ENCODE results near the gene GRK2. TPM values are rescaled to one million over a fixed set of nuclear protein-coding genes. Genes with fewer than 3 reads are reported as not detected.

Gene GRK2
- total RNA-seq, 2 experiments from 2014 or later, result 280 to 397 TPM

GRCh38 chr11:67320011-67320410 lies 53.7 kb downstream of the GRK2 start:
- intact Hi-C loops (cut with micrococcal nuclease; ENCODE audit: unreplicated experiment), result no loop called here
- H3K9me2 ChIP-seq (ENCODE audit: insufficient read depth, low read length), result no peaks in the 10 kb centered on the region
- H4K20me1 ChIP-seq (ENCODE audit: insufficient read depth, low read length), result no peaks in the 10 kb centered on the region
- H3K4me3 ChIP-seq (ENCODE audit: low read depth, low read length, poor library complexity, severe bottlenecking), result no peak overlapping the region
- H3K27ac ChIP-seq (ENCODE audit: low read depth, low read length, poor library complexity, severe bottlenecking), result no peak overlapping the region
- DNase-seq (ENCODE audit: low spot score), result no peak
- H3K36me3 ChIP-seq (ENCODE audit: insufficient read depth, low read length), result no peaks in the 10 kb centered on the region
- CTCF ChIA-PET (ENCODE audit: unreplicated experiment), result interaction anchor here (1.0 kb wide), 1 partner anchor 26 kb away, joined by 4 read pairs; no protein-coding TSS in a partner anchor
- H3K79me2 ChIP-seq (ENCODE audit: insufficient read depth, low read depth, low read length), result no peaks in the 10 kb centered on the region
- H3K4me1 ChIP-seq (ENCODE audit: insufficient read depth, low read length, poor library complexity, severe bottlenecking), result peaks cover 13% of the 10 kb centered on the region
- BruUV-seq (replicated peaks), result no TSS peak
- POLR2A ChIA-PET, result interaction anchor here (0.8 to 1.3 kb wide), 2 partner anchors 34 to 57 kb away, joined by 3 to 4 read pairs; no protein-coding TSS in a partner anchor
- TF ChIP-seq CTCF (conservative IDR thresholded peaks at IDR 0.05; ENCODE audit: low read length), result no peak
- TF ChIP-seq EZH2phosphoT487 (IDR thresholded peaks at IDR 0.05; ENCODE audit: borderline replicate concordance, low read depth, low read length), result no peak
- no peak overlapping the region for H3K4me2 ChIP-seq (ENCODE audit: low read length)
- H2AFZ ChIP-seq (ENCODE audit: low read length), result no peak overlapping the region
- H3K9me3 ChIP-seq (ENCODE audit: low read length), result no peaks in the 10 kb centered on the region

- TF ChIP-seq EZH2phosphoT487 (IDR thresholded peaks at IDR 0.05; ENCODE audit: borderline replicate concordance, low read depth, low read length) (no peak), CTCF (conservative IDR thresholded peaks at IDR 0.05; ENCODE audit: low read length) (no peak)
- no peak overlapping the region for H3K27ac ChIP-seq (ENCODE audit: low read depth, low read length, poor library complexity, severe bottlenecking)
- DNase-seq (ENCODE audit: low spot score), result no peak
- intact Hi-C loops (cut with micrococcal nuclease; ENCODE audit: unreplicated experiment), result no loop called here
- H3K9me2 ChIP-seq (ENCODE audit: insufficient read depth, low read length), result no peaks in the 10 kb centered on the region
- ChIA-PET CTCF (ENCODE audit: unreplicated experiment) (interaction anchor here (0.8 to 1.0 kb wide), 3 partner anchors 25 to 58 kb away, joined by 3 to 10 read pairs (median 4); no protein-coding TSS in a partner anchor), POLR2A (interaction anchor here (0.8 kb wide), 1 partner anchor 33 kb away, joined by 3 read pairs; no protein-coding TSS in a partner anchor)
- no peaks in the 10 kb centered on the region for H3K9me3 ChIP-seq (ENCODE audit: low read length)
- H3K4me3 ChIP-seq (ENCODE audit: low read depth, low read length, poor library complexity, severe bottlenecking), result no peak overlapping the region
- peaks cover 13% of the 10 kb centered on the region for H3K4me1 ChIP-seq (ENCODE audit: insufficient read depth, low read length, poor library complexity, severe bottlenecking)
- no peaks in the 10 kb centered on the region for H3K79me2 ChIP-seq (ENCODE audit: insufficient read depth, low read depth, low read length)
- BruUV-seq (replicated peaks), result no TSS peak
- H3K4me2 ChIP-seq (ENCODE audit: low read length), result no peak overlapping the region
- no peak overlapping the region for H2AFZ ChIP-seq (ENCODE audit: low read length)
- H3K36me3 ChIP-seq (ENCODE audit: insufficient read depth, low read length), result no peaks in the 10 kb centered on the region
- no peaks in the 10 kb centered on the region for H4K20me1 ChIP-seq (ENCODE audit: insufficient read depth, low read length)
Observed at GRCh38 chr11:67320691-67321090, 54.4 kb downstream of the GRK2 start.

GRCh38 chr11:67321313-67321871 lies 55.1 kb downstream of the GRK2 start:
- 0 out of 2 replicates have a peak, but pooled peaks have one; percentile 14 for TF ChIP-seq CTCF (conservative IDR thresholded peaks at IDR 0.05; ENCODE audit: low read length)
- TF ChIP-seq EZH2phosphoT487 (IDR thresholded peaks at IDR 0.05; ENCODE audit: borderline replicate concordance, low read depth, low read length), result no peak

More at GRCh38 chr11:67321313-67321871, 55.1 kb downstream of the GRK2 start:
- H3K79me2 ChIP-seq (ENCODE audit: insufficient read depth, low read depth, low read length), result no peaks in the 10 kb centered on the region
- H3K9me2 ChIP-seq (ENCODE audit: insufficient read depth, low read length), result no peaks in the 10 kb centered on the region
- H3K9me3 ChIP-seq (ENCODE audit: low read length), result no peaks in the 10 kb centered on the region
- no peaks in the 10 kb centered on the region for H4K20me1 ChIP-seq (ENCODE audit: insufficient read depth, low read length)
- DNase-seq (ENCODE audit: low spot score), result no peak
- intact Hi-C loops (cut with micrococcal nuclease; ENCODE audit: unreplicated experiment), result no loop called here
- BruUV-seq (replicated peaks), result no TSS peak
- ChIA-PET POLR2A (interaction anchor here (0.6 kb wide), 1 partner anchor 126 kb away, joined by 6 read pairs; no protein-coding TSS in a partner anchor), CTCF (ENCODE audit: unreplicated experiment) (interaction anchor here (0.8 to 0.9 kb wide), 2 partner anchors 29 to 58 kb away, joined by 3 to 10 read pairs; no protein-coding TSS in a partner anchor)
- peaks cover 10% of the 10 kb centered on the region for H3K4me1 ChIP-seq (ENCODE audit: insufficient read depth, low read length, poor library complexity, severe bottlenecking)
- H2AFZ ChIP-seq (ENCODE audit: low read length), result no peak overlapping the region
- no peak overlapping the region for H3K4me3 ChIP-seq (ENCODE audit: low read depth, low read length, poor library complexity, severe bottlenecking)
- H3K27ac ChIP-seq (ENCODE audit: low read depth, low read length, poor library complexity, severe bottlenecking), result no peak overlapping the region
- no peak overlapping the region for H3K4me2 ChIP-seq (ENCODE audit: low read length)
- H3K36me3 ChIP-seq (ENCODE audit: insufficient read depth, low read length), result no peaks in the 10 kb centered on the region
